ENCODE results near the gene TACC2. TPM values are rescaled to one million over a fixed set of nuclear protein-coding genes. Genes with fewer than 3 reads are reported as not detected.

Gene TACC2
- total RNA-seq, 1 donor from 2014 or later = 13.4 TPM

- FAIRE-seq = no peak
- no peak for TF ChIP-seq CTCF (IDR thresholded peaks at IDR 0.05; ENCODE audit: insufficient read depth, low read length, severe bottlenecking)
- Histone ChIP-seq H3K4me3 (ENCODE audit: low read depth, low read length) (no peak overlapping the region), H3K27me3 (ENCODE audit: control insufficient read depth, insufficient read depth, low read length) (no peaks in the 10 kb centered on the region), H3K36me3 (ENCODE audit: control insufficient read depth, insufficient read depth, low read length) (peaks cover 3% of the 10 kb centered on the region)
- no peak for DNase-seq (ENCODE audit: low read depth)
Measured at GRCh38 chr10:122173766-122174435, 184.9 kb downstream of the TACC2 start.

GRCh38 chr10:122176232-122177213 is 187.6 kb downstream of the TACC2 start:
- FAIRE-seq (no peak), DNase-seq (ENCODE audit: low read depth) (no peak)
- H3K4me3 ChIP-seq (ENCODE audit: low read depth, low read length) = no peak overlapping the region
- peaks cover 3% of the 10 kb centered on the region for H3K36me3 ChIP-seq (ENCODE audit: control insufficient read depth, insufficient read depth, low read length)
- H3K27me3 ChIP-seq (ENCODE audit: control insufficient read depth, insufficient read depth, low read length) = no peaks in the 10 kb centered on the region
- TF ChIP-seq CTCF (IDR thresholded peaks at IDR 0.05; ENCODE audit: insufficient read depth, low read length, severe bottlenecking) = no peak

GRCh38 chr10:122178655-122179054 is 189.7 kb downstream of the TACC2 start:
- H3K27me3 ChIP-seq (ENCODE audit: control insufficient read depth, insufficient read depth, low read length) = no peaks in the 10 kb centered on the region
- FAIRE-seq = no peak

GRCh38 chr10:122181041-122181732 is 192.2 kb downstream of the TACC2 start:
- FAIRE-seq = no peak
- TF ChIP-seq CTCF (IDR thresholded peaks at IDR 0.05; ENCODE audit: insufficient read depth, low read length, severe bottlenecking) = no peak
- Histone ChIP-seq H3K4me3 (ENCODE audit: low read depth, low read length) (no peak overlapping the region), H3K36me3 (ENCODE audit: control insufficient read depth, insufficient read depth, low read length) (peaks cover 2% of the 10 kb centered on the region), H3K27me3 (ENCODE audit: control insufficient read depth, insufficient read depth, low read length) (no peaks in the 10 kb centered on the region)
- peak; percentile 36 for DNase-seq (ENCODE audit: low read depth)

More at GRCh38 chr10:122178655-122179054, 189.7 kb downstream of the TACC2 start:
- H3K36me3 ChIP-seq (ENCODE audit: control insufficient read depth, insufficient read depth, low read length) = peaks cover under 1% of the 10 kb centered on the region
- no peak overlapping the region for H3K4me3 ChIP-seq (ENCODE audit: low read depth, low read length)
- TF ChIP-seq CTCF (IDR thresholded peaks at IDR 0.05; ENCODE audit: insufficient read depth, low read length, severe bottlenecking) = no peak
- DNase-seq (ENCODE audit: low read depth) = no peak

GRCh38 chr10:122181876-122182275 is 192.9 kb downstream of the TACC2 start:
- no peak for TF ChIP-seq CTCF (IDR thresholded peaks at IDR 0.05; ENCODE audit: insufficient read depth, low read length, severe bottlenecking)
- no peak overlapping the region for H3K4me3 ChIP-seq (ENCODE audit: low read depth, low read length)
- no peaks in the 10 kb centered on the region for H3K27me3 ChIP-seq (ENCODE audit: control insufficient read depth, insufficient read depth, low read length)
- FAIRE-seq (no peak), DNase-seq (ENCODE audit: low read depth) (no peak)
- H3K36me3 ChIP-seq (ENCODE audit: control insufficient read depth, insufficient read depth, low read length) = peaks cover 2% of the 10 kb centered on the region
